Measurements from ENCODE around the gene NFYC. TPM values are rescaled to one million over a fixed set of nuclear protein-coding genes. Genes with fewer than 3 reads are reported as not detected.

Gene NFYC
- total RNA-seq, 2 experiments from 2014 or later = 78.7 to 84.1 TPM

GRCh38 chr1:40746344-40747090, 55.0 kb downstream of the NFYC start:
- H3K27ac Mint-ChIP-seq = no peak overlapping the region
- POLR2A ChIA-PET = interaction anchor here (1.4 kb wide), 1 partner anchor 55 kb away, joined by 4 read pairs; the partner anchor contains the start of gene NFYC
- H3K36me3 Mint-ChIP-seq (ENCODE audit: low read depth) = peaks cover 80% of the 10 kb centered on the region
- DNase-seq = no peak
- H3K27me3 Mint-ChIP-seq = no peaks in the 10 kb centered on the region
- no peak overlapping the region for H3K4me3 Mint-ChIP-seq
- CTCF ChIA-PET = interaction anchor here (1.0 to 1.9 kb wide), 3 partner anchors 10 to 77 kb away, joined by 3 to 5 read pairs (median 4); no protein-coding TSS in a partner anchor
- H3K4me1 Mint-ChIP-seq = peaks cover 37% of the 10 kb centered on the region
- no peaks in the 10 kb centered on the region for H3K9me3 Mint-ChIP-seq

GRCh38 chr1:40748841-40749718, 57.6 kb downstream of the NFYC start:
- Mint-ChIP-seq H3K9me3 (no peaks in the 10 kb centered on the region), H3K27me3 (no peaks in the 10 kb centered on the region), H3K36me3 (ENCODE audit: low read depth) (peaks cover 79% of the 10 kb centered on the region), H3K4me3 (no peak overlapping the region), H3K4me1 (peaks cover 44% of the 10 kb centered on the region), H3K27ac (no peak overlapping the region)
- POLR2A ChIA-PET = no interaction called here
- DNase-seq = no peak
- CTCF ChIA-PET = interaction anchor here (1.0 to 1.5 kb wide), 2 partner anchors 25 to 26 kb away, joined by 3 to 6 read pairs; no protein-coding TSS in a partner anchor

GRCh38 chr1:40749817-40750216, 58.3 kb downstream of the NFYC start:
- CTCF ChIA-PET = interaction anchor here (1.5 kb wide), 2 partner anchors 24 to 25 kb away, joined by 3 to 4 read pairs; no protein-coding TSS in a partner anchor
- Mint-ChIP-seq H3K27me3 (no peaks in the 10 kb centered on the region), H3K9me3 (no peaks in the 10 kb centered on the region), H3K27ac (no peak overlapping the region), H3K4me3 (no peak overlapping the region), H3K36me3 (ENCODE audit: low read depth) (peaks cover 81% of the 10 kb centered on the region), H3K4me1 (peaks cover 44% of the 10 kb centered on the region)
- POLR2A ChIA-PET = no interaction called here
- DNase-seq = no peak

- ChIA-PET CTCF (interaction anchor here (1.5 kb wide), 2 partner anchors 23 to 24 kb away, joined by 3 to 4 read pairs; no protein-coding TSS in a partner anchor), POLR2A (no interaction called here)
- Mint-ChIP-seq H3K27ac (no peak overlapping the region), H3K27me3 (no peaks in the 10 kb centered on the region), H3K36me3 (ENCODE audit: low read depth) (peaks cover 81% of the 10 kb centered on the region), H3K4me3 (no peak overlapping the region), H3K9me3 (no peaks in the 10 kb centered on the region), H3K4me1 (peaks cover 39% of the 10 kb centered on the region)
- DNase-seq = no peak
These were observed 59.0 kb downstream of the NFYC start for GRCh38 chr1:40750451-40750908.

- ChIA-PET POLR2A (interaction anchor here (2.9 kb wide), 1 partner anchor 60 kb away, joined by 16 read pairs; the partner anchor contains the start of gene NFYC), CTCF (interaction anchor here (1.3 kb wide), 1 partner anchor 23 kb away, joined by 4 read pairs; no protein-coding TSS in a partner anchor)
- peak overlapping the region; percentile 4 for H3K27ac Mint-ChIP-seq
- H3K4me3 Mint-ChIP-seq = no peak overlapping the region
- peaks cover 76% of the 10 kb centered on the region for H3K36me3 Mint-ChIP-seq (ENCODE audit: low read depth)
- no peaks in the 10 kb centered on the region for H3K27me3 Mint-ChIP-seq
- H3K4me1 Mint-ChIP-seq = peaks cover 29% of the 10 kb centered on the region
- no peaks in the 10 kb centered on the region for H3K9me3 Mint-ChIP-seq
- DNase-seq = no peak
These were observed 60.3 kb downstream of the NFYC start for GRCh38 chr1:40751802-40752201.

GRCh38 chr1:40753142-40753882, 61.8 kb downstream of the NFYC start:
- Mint-ChIP-seq H3K4me3 (no peak overlapping the region), H3K27me3 (no peaks in the 10 kb centered on the region), H3K36me3 (ENCODE audit: low read depth) (peaks cover 70% of the 10 kb centered on the region), H3K9me3 (no peaks in the 10 kb centered on the region), H3K4me1 (peaks cover 27% of the 10 kb centered on the region), H3K27ac (peak overlapping the region; percentile 11)
- no peak for DNase-seq
- ChIA-PET CTCF (interaction anchor here (0.7 to 2.2 kb wide), 5 partner anchors 11 to 415 kb away, joined by 3 to 9 read pairs (median 3); no protein-coding TSS in a partner anchor), POLR2A (interaction anchor here (1.1 to 2.9 kb wide), 3 partner anchors 12 to 62 kb away, joined by 3 to 16 read pairs (median 8); partner anchors contain the start of gene NFYC)

- H3K36me3 Mint-ChIP-seq (ENCODE audit: low read depth) = peaks cover 68% of the 10 kb centered on the region
- POLR2A ChIA-PET = interaction anchor here (1.9 to 2.9 kb wide), 2 partner anchors 11 to 63 kb away, joined by 8 to 16 read pairs; partner anchors contain the start of gene NFYC
- no peaks in the 10 kb centered on the region for H3K27me3 Mint-ChIP-seq
- no peak for DNase-seq
- H3K9me3 Mint-ChIP-seq = no peaks in the 10 kb centered on the region
- H3K27ac Mint-ChIP-seq = no peak overlapping the region
- H3K4me1 Mint-ChIP-seq = peaks cover 27% of the 10 kb centered on the region
- no peak overlapping the region for H3K4me3 Mint-ChIP-seq
- CTCF ChIA-PET = interaction anchor here (1.5 to 2.2 kb wide), 4 partner anchors 10 to 416 kb away, joined by 3 to 9 read pairs (median 4); no protein-coding TSS in a partner anchor
These were observed 62.7 kb downstream of the NFYC start for GRCh38 chr1:40754201-40754600.

GRCh38 chr1:40755067-40755466, 63.6 kb downstream of the NFYC start:
- ChIA-PET POLR2A (interaction anchor here (1.2 to 1.9 kb wide), 3 partner anchors 10 to 20 kb away, joined by 3 to 8 read pairs (median 6); no protein-coding TSS in a partner anchor), CTCF (interaction anchor here (0.9 to 1.5 kb wide), 2 partner anchors 19 to 417 kb away, joined by 3 read pairs; no protein-coding TSS in a partner anchor)
- no peak overlapping the region for H3K4me3 Mint-ChIP-seq
- no peak overlapping the region for H3K27ac Mint-ChIP-seq
- peaks cover 27% of the 10 kb centered on the region for H3K4me1 Mint-ChIP-seq
- H3K27me3 Mint-ChIP-seq = no peaks in the 10 kb centered on the region
- no peak for DNase-seq
- no peaks in the 10 kb centered on the region for H3K9me3 Mint-ChIP-seq
- peaks cover 68% of the 10 kb centered on the region for H3K36me3 Mint-ChIP-seq (ENCODE audit: low read depth)

- Mint-ChIP-seq H3K4me1 (peaks cover 18% of the 10 kb centered on the region), H3K36me3 (ENCODE audit: low read depth) (peaks cover 68% of the 10 kb centered on the region), H3K27ac (no peak overlapping the region), H3K27me3 (no peaks in the 10 kb centered on the region), H3K4me3 (no peak overlapping the region), H3K9me3 (no peaks in the 10 kb centered on the region)
- ChIA-PET POLR2A (interaction anchor here (1.2 to 1.6 kb wide), 2 partner anchors 8 to 17 kb away, joined by 3 to 6 read pairs; no protein-coding TSS in a partner anchor), CTCF (interaction anchor here (1.5 to 1.7 kb wide), 2 partner anchors 9 to 16 kb away, joined by 4 read pairs; no protein-coding TSS in a partner anchor)
- no peak for DNase-seq
These were observed 65.0 kb downstream of the NFYC start for GRCh38 chr1:40756523-40756922.

- POLR2A ChIA-PET = interaction anchor here (1.2 to 1.6 kb wide), 2 partner anchors 8 to 16 kb away, joined by 3 to 6 read pairs; no protein-coding TSS in a partner anchor
- Mint-ChIP-seq H3K4me1 (peaks cover 14% of the 10 kb centered on the region), H3K4me3 (no peak overlapping the region), H3K27ac (no peak overlapping the region), H3K9me3 (no peaks in the 10 kb centered on the region), H3K27me3 (no peaks in the 10 kb centered on the region), H3K36me3 (ENCODE audit: low read depth) (peaks cover 64% of the 10 kb centered on the region)
- DNase-seq = no peak
- CTCF ChIA-PET = interaction anchor here (1.5 to 1.7 kb wide), 3 partner anchors 10 to 17 kb away, joined by 4 to 6 read pairs (median 4); no protein-coding TSS in a partner anchor
These were observed 65.6 kb downstream of the NFYC start for GRCh38 chr1:40757084-40757483.

GRCh38 chr1:40758004-40758403, 66.5 kb downstream of the NFYC start:
- Mint-ChIP-seq H3K27me3 (no peaks in the 10 kb centered on the region), H3K27ac (no peak overlapping the region), H3K36me3 (ENCODE audit: low read depth) (peaks cover 65% of the 10 kb centered on the region), H3K4me3 (no peak overlapping the region), H3K4me1 (peaks cover 14% of the 10 kb centered on the region), H3K9me3 (no peaks in the 10 kb centered on the region)
- CTCF ChIA-PET = interaction anchor here (1.6 kb wide), 1 partner anchor 16 kb away, joined by 6 read pairs; no protein-coding TSS in a partner anchor
- POLR2A ChIA-PET = no interaction called here
- no peak for DNase-seq

All from activated CD4-positive, alpha-beta memory T cell treated with anti-CD3 and anti-CD28 coated beads, Interleukin-2, amount 10 ng/mL, durations not matched to agents 7 days and 5 days (primary cell).